Memory B cell (primary cell): ENCODE measurements around the gene CD58.

Experiments
- ATAC-seq: fragments of 150-1000 bp; cut with Tn5 transposase; 2 replicates; pipeline ENCODE4 v1.10.0; 2021; ENCODE audit warnings: low read depth, mild to moderate bottlenecking, moderate library complexity
- DNase-seq, 2 donors: peaks; one replicate each; pipeline ENCODE4 v3.0.0; 2022; ENCODE audit warnings: low spot score in 2 of 2
- H3K27ac Mint-ChIP-seq: one replicate; pipeline ENCODE4 v1.8.0; 2022; ENCODE audit warnings: mild to moderate bottlenecking, moderate library complexity, mixed read lengths
- H3K27me3 Mint-ChIP-seq: one replicate; pipeline ENCODE4 v1.8.0; 2022; ENCODE audit warnings: mixed read lengths
- H3K36me3 Mint-ChIP-seq: one replicate; pipeline ENCODE4 v1.8.0; 2022; ENCODE audit warnings: mild to moderate bottlenecking, mixed read lengths
- H3K4me1 Mint-ChIP-seq: one replicate; pipeline ENCODE4 v1.8.0; 2022; ENCODE audit warnings: mixed read lengths
- H3K4me3 Mint-ChIP-seq: one replicate; pipeline ENCODE4 v1.8.0; 2022; ENCODE audit warnings: mild to moderate bottlenecking, moderate library complexity, mixed read lengths
- H3K9me3 Mint-ChIP-seq: one replicate; pipeline ENCODE4 v1.8.0; 2022; ENCODE audit warnings: mixed read lengths

CD58 gene

GRCh38 chr1:116532671-116533428, 38.0 kb downstream of the CD58 start:
- no peaks in the 10 kb centered on the region for H3K27me3 Mint-ChIP-seq
- peaks cover 1% of the 10 kb centered on the region for H3K4me1 Mint-ChIP-seq
- no peak overlapping the region for H3K4me3 Mint-ChIP-seq
- H3K27ac Mint-ChIP-seq = no peak overlapping the region
- DNase-seq = no peak
- peaks cover 7% of the 10 kb centered on the region for H3K9me3 Mint-ChIP-seq
- peaks cover 36% of the 10 kb centered on the region for H3K36me3 Mint-ChIP-seq
- ATAC-seq = no peak

- H3K27me3 Mint-ChIP-seq = no peaks in the 10 kb centered on the region
- H3K4me1 Mint-ChIP-seq = no peaks in the 10 kb centered on the region
- DNase-seq = no peak
- no peak overlapping the region for H3K27ac Mint-ChIP-seq
- peaks cover 36% of the 10 kb centered on the region for H3K36me3 Mint-ChIP-seq
- ATAC-seq = no peak
- H3K4me3 Mint-ChIP-seq = no peak overlapping the region
- peaks cover 7% of the 10 kb centered on the region for H3K9me3 Mint-ChIP-seq
Observed at GRCh38 chr1:116531917-116532316, 38.9 kb downstream of the CD58 start.

- Mint-ChIP-seq H3K36me3 (peaks cover 26% of the 10 kb centered on the region), H3K4me1 (no peaks in the 10 kb centered on the region), H3K9me3 (peaks cover 7% of the 10 kb centered on the region), H3K27ac (no peak overlapping the region), H3K27me3 (no peaks in the 10 kb centered on the region), H3K4me3 (no peak overlapping the region)
- DNase-seq (no peak), ATAC-seq (no peak)
Observed at GRCh38 chr1:116529681-116530080, 41.1 kb downstream of the CD58 start.

- H3K9me3 Mint-ChIP-seq = peaks cover 7% of the 10 kb centered on the region
- H3K27ac Mint-ChIP-seq = no peak overlapping the region
- H3K4me3 Mint-ChIP-seq = no peak overlapping the region
- no peaks in the 10 kb centered on the region for H3K27me3 Mint-ChIP-seq
- DNase-seq = no peak
- H3K4me1 Mint-ChIP-seq = no peaks in the 10 kb centered on the region
- H3K36me3 Mint-ChIP-seq = peaks cover 25% of the 10 kb centered on the region
- ATAC-seq = no peak
Observed at GRCh38 chr1:116529199-116529631, 41.6 kb downstream of the CD58 start.

- peaks cover 7% of the 10 kb centered on the region for H3K9me3 Mint-ChIP-seq
- no peaks in the 10 kb centered on the region for H3K27me3 Mint-ChIP-seq
- peaks cover 18% of the 10 kb centered on the region for H3K36me3 Mint-ChIP-seq
- DNase-seq (no peak), ATAC-seq (no peak)
- no peak overlapping the region for H3K4me3 Mint-ChIP-seq
- no peaks in the 10 kb centered on the region for H3K4me1 Mint-ChIP-seq
- no peak overlapping the region for H3K27ac Mint-ChIP-seq
Observed at GRCh38 chr1:116528329-116529083, 42.3 kb downstream of the CD58 start.

- no peak for ATAC-seq
Observed at GRCh38 chr1:116525440-116525839, 45.4 kb downstream of the CD58 start.

GRCh38 chr1:116521186-116521585, 49.6 kb downstream of the CD58 start:
- H3K27ac Mint-ChIP-seq = no peak overlapping the region
- ATAC-seq = no peak
- no peak for DNase-seq
- peaks cover 5% of the 10 kb centered on the region for H3K36me3 Mint-ChIP-seq
- H3K9me3 Mint-ChIP-seq = no peaks in the 10 kb centered on the region
- H3K27me3 Mint-ChIP-seq = no peaks in the 10 kb centered on the region
- no peak overlapping the region for H3K4me3 Mint-ChIP-seq
- peaks cover 16% of the 10 kb centered on the region for H3K4me1 Mint-ChIP-seq

More at GRCh38 chr1:116525440-116525839, 45.4 kb downstream of the CD58 start:
- Mint-ChIP-seq H3K4me1 (no peaks in the 10 kb centered on the region), H3K27ac (peak overlapping the region; percentile 13), H3K4me3 (no peak overlapping the region), H3K27me3 (no peaks in the 10 kb centered on the region), H3K36me3 (peaks cover 15% of the 10 kb centered on the region), H3K9me3 (peaks cover 7% of the 10 kb centered on the region)
- no peak for DNase-seq

- H3K4me1 Mint-ChIP-seq = peaks cover 29% of the 10 kb centered on the region
- no peak for ATAC-seq
- H3K36me3 Mint-ChIP-seq = peaks cover 4% of the 10 kb centered on the region
- no peak overlapping the region for H3K4me3 Mint-ChIP-seq
- DNase-seq = no peak
- H3K9me3 Mint-ChIP-seq = no peaks in the 10 kb centered on the region
- H3K27ac Mint-ChIP-seq = no peak overlapping the region
- no peaks in the 10 kb centered on the region for H3K27me3 Mint-ChIP-seq
Observed at GRCh38 chr1:116518400-116518799, 52.4 kb downstream of the CD58 start.

GRCh38 chr1:116516631-116517030, 54.2 kb downstream of the CD58 start:
- Mint-ChIP-seq H3K27ac (peak overlapping the region; percentile 94), H3K36me3 (peaks cover 6% of the 10 kb centered on the region), H3K4me1 (peaks cover 37% of the 10 kb centered on the region), H3K27me3 (no peaks in the 10 kb centered on the region), H3K9me3 (no peaks in the 10 kb centered on the region), H3K4me3 (no peak overlapping the region)
- DNase-seq (no peak), ATAC-seq (no peak)

- H3K27ac Mint-ChIP-seq = peak overlapping the region; percentile 94
- H3K36me3 Mint-ChIP-seq = peaks cover 7% of the 10 kb centered on the region
- no peaks in the 10 kb centered on the region for H3K27me3 Mint-ChIP-seq
- DNase-seq = no peak
- H3K4me3 Mint-ChIP-seq = peak overlapping the region; percentile 67
- peaks cover 39% of the 10 kb centered on the region for H3K4me1 Mint-ChIP-seq
- ATAC-seq = peak; percentile 57
- no peaks in the 10 kb centered on the region for H3K9me3 Mint-ChIP-seq
Observed at GRCh38 chr1:116515702-116516101, 55.1 kb downstream of the CD58 start.

- peak overlapping the region; percentile 67 for H3K4me3 Mint-ChIP-seq
- H3K27ac Mint-ChIP-seq = peak overlapping the region; percentile 94
- DNase-seq = peak; percentile 26
- H3K9me3 Mint-ChIP-seq = no peaks in the 10 kb centered on the region
- no peaks in the 10 kb centered on the region for H3K27me3 Mint-ChIP-seq
- peaks cover 39% of the 10 kb centered on the region for H3K4me1 Mint-ChIP-seq
- peak; percentile 85 for ATAC-seq
- H3K36me3 Mint-ChIP-seq = peaks cover 7% of the 10 kb centered on the region
Observed at GRCh38 chr1:116514708-116515525, 55.9 kb downstream of the CD58 start.

GRCh38 chr1:116513956-116514355, 56.9 kb downstream of the CD58 start:
- Mint-ChIP-seq H3K4me3 (no peak overlapping the region), H3K4me1 (peaks cover 45% of the 10 kb centered on the region), H3K9me3 (no peaks in the 10 kb centered on the region), H3K27ac (no peak overlapping the region), H3K27me3 (no peaks in the 10 kb centered on the region), H3K36me3 (peaks cover 7% of the 10 kb centered on the region)
- DNase-seq = no peak
- no peak for ATAC-seq

- Mint-ChIP-seq H3K27ac (peak overlapping the region; percentile 43), H3K9me3 (no peaks in the 10 kb centered on the region), H3K36me3 (peaks cover 6% of the 10 kb centered on the region), H3K4me1 (peaks cover 41% of the 10 kb centered on the region), H3K27me3 (no peaks in the 10 kb centered on the region), H3K4me3 (no peak overlapping the region)
- no peak for DNase-seq
- no peak for ATAC-seq
Observed at GRCh38 chr1:116511459-116512019, 59.3 kb downstream of the CD58 start.
